ENCODE data around the gene FAM83F. TPM values are rescaled to one million over a fixed set of nuclear protein-coding genes. Genes with fewer than 3 reads are reported as not detected.

FAM83F gene
- total RNA-seq, 1 donor from 2014 or later: 12.8 TPM

GRCh38 chr22:40088818-40089217 is 94.1 kb downstream of the FAM83F start:
- Histone ChIP-seq H3K27me3 (no peaks in the 10 kb centered on the region), H3K4me1 (peaks cover 15% of the 10 kb centered on the region), H3K27ac (no peak overlapping the region), H3K36me3 (no peaks in the 10 kb centered on the region), H3K9me3 (no peaks in the 10 kb centered on the region), H3K4me3 (no peak overlapping the region)
- intact Hi-C loops (cut with DNase I): loop anchor here (10.0 kb wide), 1 partner anchor 1026 kb away; no protein-coding TSS in a partner anchor
- TF ChIP-seq POLR2A (IDR thresholded peaks at IDR 0.05) (no peak), CTCF (IDR thresholded peaks at IDR 0.05) (no peak), POLR2AphosphoS5 (IDR thresholded peaks at IDR 0.05; ENCODE audit: insufficient read depth in 1 of 2, low read depth in 1 of 2) (no peak)
- no peak for DNase-seq (ENCODE audit: extremely low spot score in 2 of 2)

Other genes starting within 250 kb of the FAM83F start
- gene ENTHD1, start 101.2 kb upstream of the FAM83F start, total RNA-seq: not detected
- gene GRAP2, start 93.9 kb upstream of the FAM83F start, total RNA-seq: 12.3 TPM
- 1.7 TPM for gene TMA7B, start 34.6 kb upstream of the FAM83F start, total RNA-seq
- 32.7 TPM for gene TNRC6B, start 183.0 kb downstream of the FAM83F start, total RNA-seq

All from vagina (tissue), 2 donors.